Umbilical cord (tissue), 2 donors: Measurements from ENCODE around the gene HHATL. TPM values are rescaled to one million over a fixed set of nuclear protein-coding genes. Genes with fewer than 3 reads are reported as not detected.

Source experiments
- DNase-seq: peaks from one replicate; pipeline ENCODE4 v3.0.0-alpha.2; 2015; ENCODE audit warnings: low spot score
- total RNA-seq: library from RNA; depleted of rRNA; stranded (reverse); fragments of >200 nt; gene quantifications from one replicate; pipeline ENCODE4 v1.2.3, GENCODE V29; 2014; ENCODE audit warnings: low replicate concordance; ENCODE audit not compliant: insufficient read depth

The HHATL gene
- total RNA-seq, 1 donor from 2014 or later: not detected

DNA sequence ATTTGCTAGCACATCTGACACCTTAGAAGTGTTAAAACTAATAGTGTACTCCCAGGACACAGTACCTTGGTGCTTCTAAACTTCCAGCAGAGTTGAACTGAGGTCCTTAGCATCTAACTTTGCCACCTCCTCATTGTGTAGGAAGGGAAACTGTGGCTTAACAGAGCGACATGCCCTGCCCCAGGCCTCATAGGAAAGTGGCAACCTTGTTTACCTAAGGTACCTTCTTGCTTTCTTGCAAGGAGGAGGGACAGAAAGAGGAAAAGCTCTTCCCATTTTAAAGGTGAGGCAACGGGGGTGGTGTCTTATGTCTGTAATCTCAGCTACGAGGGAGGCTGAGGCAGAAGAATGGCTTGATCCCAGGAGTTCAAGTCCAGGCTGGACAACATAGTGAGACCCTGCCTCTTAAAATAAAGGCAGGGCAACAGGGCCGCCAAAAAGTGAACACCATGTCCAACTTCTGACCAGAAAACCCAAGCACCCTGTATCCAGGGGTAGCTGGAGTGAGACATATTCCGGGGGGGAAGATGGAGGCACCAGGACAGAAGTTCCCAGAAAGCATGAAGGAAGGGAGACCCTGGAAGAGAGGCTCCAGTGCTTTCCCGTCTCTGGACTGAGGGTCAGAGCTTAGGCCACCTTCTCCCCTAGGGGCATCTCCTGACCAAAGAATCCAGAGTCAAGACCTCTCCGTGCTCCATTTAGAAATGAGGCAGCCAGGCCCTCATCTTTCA, 17.8 kb downstream of the HHATL start:
- DNase-seq: no peak

DNA sequence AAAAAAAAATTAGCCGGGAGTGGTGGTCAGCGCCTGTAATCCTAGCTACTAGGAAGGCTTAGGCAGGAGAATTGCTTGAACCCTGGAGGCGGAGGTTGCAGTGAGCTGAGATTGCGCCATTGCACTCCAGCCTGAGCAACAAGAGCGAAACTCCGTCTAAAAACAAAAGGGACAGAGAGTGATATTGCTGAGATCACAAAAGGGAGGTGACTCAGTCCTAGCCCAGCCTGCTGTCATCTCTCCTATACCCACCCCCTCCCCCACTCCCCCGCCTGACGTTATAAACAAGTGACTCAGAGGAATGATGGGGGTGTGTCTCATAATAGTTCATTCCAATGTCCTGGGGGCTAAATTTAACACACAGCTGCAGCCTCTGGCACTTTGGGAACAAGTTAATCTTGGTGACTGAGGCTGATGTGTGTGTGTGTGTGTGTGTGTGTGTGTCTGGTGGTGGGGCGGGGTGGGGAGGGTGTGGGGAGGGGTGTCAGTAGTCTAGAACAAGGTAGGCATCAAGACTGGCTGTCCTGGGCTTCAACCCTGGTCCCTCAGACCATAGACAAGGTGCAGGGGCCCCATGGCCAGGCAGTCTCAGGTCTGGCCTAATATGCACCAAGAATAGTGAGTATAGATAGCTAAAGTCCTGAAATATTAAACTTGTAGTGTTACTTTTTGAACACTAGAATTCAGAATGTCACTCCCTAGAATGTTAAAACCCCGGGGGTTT, 18.6 kb downstream of the HHATL start:
- DNase-seq: peak; percentile 28

DNA sequence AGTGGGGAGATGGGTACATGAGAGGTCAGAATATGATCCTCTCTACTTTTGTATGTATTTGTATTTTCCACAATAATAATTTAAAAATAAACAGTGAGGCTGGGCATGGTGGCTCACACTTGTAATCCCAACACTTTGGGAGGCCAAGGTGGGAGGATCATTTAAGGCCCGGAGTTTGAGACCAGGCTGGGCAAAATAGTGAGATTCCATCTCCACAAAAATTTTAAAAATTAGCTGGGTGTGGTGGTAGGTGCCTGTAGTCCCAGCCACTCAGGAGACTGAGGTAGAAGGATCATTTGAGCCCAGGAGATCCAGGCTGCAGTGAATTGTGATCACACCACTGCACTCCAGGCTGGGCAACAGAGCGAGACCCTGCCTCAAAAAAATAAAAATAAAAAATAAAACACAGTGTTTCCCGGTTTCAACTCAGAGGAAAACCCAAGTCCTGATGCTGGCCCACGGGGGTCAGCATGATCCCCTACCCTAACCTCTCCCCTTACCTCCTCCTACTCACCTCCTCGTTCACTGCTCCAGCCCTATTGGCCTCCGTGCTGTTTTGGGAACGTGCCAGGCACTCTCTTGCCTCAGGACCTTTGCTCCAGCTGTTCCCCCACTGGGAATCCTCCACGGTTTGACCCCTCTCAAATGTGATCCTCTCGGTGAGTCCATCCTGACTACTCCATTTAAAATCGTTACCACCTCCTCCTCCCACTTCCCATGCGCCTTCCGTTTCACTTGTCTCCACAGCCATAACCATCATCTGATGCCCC, 20.1 kb downstream of the HHATL start:
- DNase-seq: no peak

DNA sequence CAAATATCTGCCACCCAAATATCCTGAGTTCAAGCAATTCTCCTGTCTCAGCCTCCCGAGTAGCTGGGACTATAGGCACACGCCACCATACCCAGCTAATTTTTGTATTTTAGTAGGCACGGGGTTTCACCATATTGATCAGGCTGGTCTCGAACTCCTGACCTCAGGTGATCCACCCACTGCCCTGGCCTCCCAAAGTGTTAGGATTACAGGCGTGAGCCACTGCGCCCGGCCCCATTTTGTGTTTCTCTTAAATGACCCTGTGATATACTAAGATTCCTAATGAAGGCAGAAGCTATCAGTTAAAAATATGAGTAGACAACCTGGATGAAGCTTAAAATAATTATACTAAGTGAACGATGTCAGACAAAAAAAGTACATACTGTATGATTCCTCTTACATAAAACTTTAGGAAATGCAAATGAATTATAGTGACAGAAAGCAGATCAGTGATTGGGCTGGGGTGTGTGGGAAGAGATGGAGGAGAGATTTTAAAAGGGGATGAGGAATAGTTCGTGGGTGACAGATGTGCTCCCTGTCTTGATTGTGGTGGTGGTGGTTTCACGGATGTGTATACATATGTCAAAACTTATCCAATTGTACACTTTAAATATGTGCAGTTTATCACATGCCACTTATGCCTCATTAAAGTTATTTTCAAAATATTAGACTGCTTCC, 21.1 kb downstream of the HHATL start:
- DNase-seq: no peak

DNA sequence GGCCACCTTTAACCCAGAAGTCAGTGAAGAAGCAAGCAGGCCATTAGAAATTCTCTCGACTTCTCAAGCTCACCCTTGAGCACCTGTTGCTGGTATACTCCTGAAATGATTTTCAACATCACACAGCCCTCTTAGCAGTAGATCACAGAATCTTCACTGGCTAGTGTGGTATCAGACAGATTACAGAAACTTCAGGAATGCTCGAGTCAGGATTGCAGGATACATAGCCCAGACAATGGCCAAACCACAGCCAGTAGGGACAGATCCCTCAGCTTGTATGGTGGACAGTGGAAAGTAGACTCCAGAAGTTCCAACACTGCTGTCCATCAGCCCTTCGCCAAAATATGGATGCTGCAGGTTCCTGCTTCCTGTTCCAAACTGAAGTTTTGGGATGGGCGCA, 21.8 kb downstream of the HHATL start:
- no peak for DNase-seq

DNA sequence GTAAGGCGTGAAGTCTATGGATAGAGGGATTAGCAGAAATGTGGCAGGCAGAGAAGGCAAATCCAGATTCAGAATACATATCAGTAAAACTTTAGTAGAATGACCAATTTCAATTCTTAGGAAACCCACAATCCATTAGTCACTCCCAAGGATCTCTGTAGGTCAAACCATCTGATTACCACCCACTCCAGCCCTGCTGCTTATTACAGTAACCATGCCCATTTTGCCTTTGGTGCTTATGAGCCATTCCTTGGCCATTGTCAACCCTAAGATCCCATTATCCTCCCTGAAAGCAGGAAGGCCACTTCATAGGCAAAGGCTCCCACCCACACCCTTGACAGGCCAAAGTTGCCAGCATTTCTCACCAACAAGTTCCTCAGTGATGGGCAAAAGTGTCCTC, 22.3 kb downstream of the HHATL start:
- no peak for DNase-seq

DNA sequence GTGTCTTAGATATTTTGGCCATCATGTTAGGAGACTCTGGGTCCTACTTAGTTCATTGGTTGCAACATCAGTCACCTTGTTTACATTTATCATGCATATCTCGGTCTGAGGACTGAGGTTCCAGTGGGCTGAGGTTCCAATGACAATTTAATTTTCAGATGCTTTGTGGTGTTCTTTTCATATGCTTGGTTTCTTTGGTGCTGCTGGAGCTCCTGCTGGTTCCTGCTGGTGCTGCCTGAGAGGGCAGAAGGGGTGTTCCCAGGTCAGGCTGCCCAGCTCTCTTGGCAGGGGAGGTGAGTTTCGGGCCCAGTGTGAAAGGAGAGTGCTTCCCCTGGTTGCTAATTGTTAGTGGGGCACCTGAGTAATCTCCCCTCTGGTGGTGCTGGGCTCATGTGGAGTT, 24.2 kb downstream of the HHATL start:
- no peak for DNase-seq

DNA sequence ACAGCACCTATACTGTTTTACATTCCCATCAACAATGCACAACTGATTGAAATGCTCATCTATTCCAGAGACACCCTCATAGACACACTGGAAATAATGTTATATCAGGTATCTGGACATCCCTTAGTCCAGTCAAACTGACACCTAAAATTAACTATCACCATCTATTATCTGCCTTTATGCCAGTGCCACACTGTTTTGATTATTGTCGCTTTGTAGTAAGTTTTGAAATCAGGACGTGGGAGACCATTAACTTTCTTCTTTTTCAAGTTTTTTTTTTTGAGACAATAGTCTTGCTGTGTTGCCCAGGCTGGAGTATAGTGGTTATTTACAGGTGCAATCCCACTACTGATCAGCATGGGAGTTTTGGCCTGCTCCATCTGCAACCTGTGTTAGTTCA, 26.7 kb downstream of the HHATL start:
- no peak for DNase-seq

DNA sequence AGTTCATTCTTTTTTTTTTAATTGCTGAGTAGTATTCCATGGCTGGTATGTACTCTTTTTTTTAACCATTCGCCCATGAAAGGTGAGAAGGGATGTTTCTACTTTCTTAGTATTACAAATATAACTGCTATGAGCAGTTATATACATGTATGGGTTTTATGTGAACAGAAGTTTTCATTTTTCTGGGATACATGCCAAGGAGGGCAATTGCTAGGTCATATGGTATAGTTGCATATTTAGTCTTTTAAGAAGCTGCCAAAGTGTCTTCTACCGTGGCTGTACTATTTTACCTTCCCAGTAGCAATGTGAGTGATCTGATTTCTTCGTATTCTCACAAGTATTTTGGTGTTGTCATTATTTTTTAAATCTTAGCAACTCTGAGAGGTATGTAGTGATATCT, 28.5 kb downstream of the HHATL start:
- DNase-seq: no peak

DNA sequence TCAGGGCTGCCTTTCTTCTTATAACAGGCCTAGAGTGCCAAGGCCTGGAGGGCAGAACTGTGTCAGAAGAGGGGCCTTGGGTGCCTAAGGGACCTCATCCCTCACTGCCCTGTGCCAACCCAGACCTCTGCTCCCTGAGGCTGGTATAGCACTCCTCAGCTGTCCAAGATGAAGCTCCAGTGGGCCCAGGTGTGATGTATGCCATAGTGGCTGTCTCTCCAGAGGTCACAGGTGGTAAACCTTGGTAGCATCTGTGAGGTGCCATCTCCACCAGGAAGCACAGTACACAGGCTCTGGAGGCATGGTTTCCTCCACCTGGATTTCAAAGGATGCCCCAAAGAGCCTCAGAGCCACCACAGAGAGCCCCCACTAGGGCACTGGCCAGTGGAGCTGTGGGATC, 29.5 kb downstream of the HHATL start:
- no peak for DNase-seq

DNA sequence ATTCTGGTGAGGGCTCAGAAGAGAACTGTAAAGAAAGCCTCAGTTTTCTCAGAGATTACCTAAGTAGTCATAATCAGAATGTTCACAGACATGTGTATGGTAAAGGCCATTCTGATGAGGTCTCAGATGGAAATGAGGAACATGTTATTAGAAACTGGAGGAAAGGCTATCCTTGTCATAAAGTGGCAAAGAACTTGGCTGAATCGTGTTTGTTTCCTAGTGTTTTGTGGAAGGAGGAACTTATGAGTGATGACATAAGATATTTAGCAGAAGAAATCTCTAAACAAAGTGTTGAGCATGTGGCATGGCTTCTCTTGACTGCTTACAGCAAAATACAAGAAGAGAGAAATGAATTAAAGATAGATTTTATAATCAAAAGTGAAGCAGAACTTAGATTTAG, 30.1 kb downstream of the HHATL start:
- DNase-seq: no peak

DNA sequence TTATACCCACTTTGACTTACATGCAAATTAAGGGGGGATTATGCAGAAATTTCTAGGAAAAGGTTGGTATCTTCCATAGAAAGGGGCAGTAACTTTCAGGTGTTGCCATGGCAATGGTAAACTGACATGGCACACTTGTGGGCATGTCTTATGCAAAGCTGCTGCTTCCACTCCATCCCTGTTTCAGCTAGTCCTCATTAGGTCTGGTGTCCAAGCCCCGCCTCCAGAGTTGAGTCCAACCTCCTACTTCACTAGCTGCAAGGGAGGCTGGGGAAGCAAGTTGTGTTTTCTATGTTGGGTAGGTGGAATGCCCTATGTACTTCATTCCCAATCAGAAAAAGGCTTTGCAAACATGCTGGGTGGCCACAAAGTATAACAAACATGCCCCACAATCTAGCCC, 31.9 kb downstream of the HHATL start:
- DNase-seq: no peak

DNA sequence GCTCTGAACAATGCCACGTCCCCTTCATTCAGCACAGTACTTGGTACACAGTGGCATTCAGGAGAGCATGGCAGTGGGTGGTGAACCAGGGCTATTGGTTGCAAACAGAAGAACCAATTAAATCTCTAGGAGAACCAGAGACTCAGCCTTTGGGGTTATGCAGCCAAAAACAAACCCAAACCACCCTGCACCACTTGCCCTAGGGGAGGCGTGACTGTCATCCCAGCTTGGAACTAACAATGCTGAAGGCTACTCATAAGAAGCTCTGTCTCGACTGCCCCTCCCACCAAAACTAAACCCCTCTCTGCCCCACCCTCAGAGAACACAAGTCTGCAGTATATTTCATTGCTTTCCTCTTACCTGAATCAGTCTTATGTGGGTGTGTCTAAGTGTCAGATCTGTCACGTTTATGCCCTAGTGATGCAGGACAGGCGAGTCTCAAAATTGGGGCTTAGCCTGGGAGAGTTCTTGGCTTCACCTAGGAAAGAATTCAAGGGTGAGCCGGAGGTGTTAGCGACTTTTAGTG, 32.5 kb downstream of the HHATL start:
- no peak for DNase-seq

DNA sequence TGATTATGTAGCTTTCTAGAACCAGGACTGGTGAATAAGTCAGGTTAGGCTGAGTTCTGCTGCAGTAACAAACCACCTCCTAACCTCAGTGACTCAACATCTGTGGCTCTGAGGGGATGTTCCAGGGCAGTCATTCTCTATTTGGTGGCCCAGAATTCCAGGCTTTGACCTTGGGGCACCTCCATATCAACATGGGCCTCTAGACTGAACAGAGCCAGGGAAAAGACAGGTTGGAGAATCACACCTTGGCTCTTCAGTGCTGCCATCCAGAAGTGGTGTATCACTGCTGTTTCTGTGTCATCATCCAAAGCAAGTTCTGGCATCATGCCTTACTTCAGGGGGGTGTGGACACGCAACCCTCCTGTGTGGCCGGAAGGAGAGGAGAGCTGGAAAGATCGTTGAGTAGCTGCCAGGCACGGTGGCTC, 33.8 kb downstream of the HHATL start:
- DNase-seq: no peak

DNA sequence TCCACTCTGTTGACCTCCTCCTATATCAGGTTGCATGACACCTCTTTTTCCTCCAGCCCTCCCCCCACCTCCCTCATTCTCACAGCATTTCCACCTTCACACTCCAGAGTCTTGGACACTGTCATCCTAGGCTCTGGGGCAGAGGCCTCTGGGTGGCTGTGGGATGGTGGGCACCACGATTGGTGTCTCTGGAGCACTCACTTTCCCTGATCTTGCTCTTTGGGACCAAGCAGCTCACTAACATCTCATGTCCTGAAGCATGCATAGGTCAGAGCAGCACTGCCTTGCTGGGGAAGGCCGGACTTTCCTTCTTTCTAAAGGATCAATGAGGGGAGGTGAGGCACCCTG, 34.2 kb downstream of the HHATL start:
- DNase-seq: no peak

DNA sequence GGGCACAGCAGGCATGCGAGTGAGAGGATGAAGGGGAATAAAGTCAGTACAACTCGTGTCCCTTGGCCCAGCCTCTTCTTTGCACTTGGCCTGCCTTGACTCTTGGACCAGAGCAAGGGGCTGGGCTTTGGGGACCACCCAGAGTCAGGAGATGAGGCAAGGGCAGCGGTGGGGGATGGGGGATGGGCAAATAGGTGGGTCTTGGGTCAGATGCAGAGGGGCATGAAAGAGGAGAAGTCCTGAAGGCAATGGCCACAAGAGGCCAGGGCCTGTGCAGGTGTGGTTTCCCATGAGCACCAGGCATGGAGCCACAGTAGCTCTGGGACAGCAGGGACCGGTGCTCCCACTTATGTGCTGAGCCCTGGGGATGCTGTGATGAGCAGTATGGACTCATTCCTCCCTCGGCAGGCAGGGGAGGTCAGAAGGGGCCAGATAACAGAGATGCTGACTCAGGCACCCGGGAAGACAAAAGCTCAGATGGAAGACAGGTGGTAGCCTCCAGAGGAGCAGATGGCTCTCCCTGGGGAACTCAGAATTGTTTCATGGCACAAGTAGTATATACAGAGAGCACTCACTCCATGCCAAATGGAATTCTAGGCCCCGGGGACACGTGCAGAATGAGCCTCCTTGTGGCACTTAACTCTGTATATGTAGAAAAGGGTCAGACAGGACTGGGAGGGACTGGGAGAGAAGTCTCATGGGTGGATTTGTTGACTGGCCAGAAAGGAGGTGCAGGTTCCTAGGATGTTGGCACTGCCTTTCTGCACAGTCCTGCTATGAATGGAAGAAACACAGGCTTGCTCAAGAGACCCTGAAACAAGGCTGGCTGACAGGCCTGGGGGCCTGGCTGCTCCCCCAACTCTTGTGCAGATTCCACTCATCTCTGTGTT, 34.8 kb downstream of the HHATL start:
- no peak for DNase-seq

DNA sequence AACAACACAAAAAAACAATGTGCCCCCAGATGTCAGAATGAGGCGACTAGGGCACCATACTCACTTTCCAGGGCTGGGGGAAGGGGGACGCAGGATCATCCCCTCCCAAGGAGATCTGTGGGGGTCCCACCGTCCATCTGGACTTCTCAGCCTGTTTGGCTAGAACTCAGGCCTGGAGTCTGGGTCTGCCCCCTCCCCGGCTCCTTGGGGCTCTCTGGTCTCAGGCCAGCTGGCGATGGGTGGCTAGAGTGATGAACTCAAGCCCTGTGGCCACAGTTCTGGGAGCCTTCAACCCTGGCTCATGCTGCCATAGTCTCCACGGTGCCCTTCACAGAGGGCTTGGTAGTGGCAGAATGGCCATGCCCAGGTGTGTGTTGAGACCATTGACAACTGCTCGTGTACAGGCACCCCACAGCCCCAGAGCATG, 35.5 kb downstream of the HHATL start:
- no peak for DNase-seq

DNA sequence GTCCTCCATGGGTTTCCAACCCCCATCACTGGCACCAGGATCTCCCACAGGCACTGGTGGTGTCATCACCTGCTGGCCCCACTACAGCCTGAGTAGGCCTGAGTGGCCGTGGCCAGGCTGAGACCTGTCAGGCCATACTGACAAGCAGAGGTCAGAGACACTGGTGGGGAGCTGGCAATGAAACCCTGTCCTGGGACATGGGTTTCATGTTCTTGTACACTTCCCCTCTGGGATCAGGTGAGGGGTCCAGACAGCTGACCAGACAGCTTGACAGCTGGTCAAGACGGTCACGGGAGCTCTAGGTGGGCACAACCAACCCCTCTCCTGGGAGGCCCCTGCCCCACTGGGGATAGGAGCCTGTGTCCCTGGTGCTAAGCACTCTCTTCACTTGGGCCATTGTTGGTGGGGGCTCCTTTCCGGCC, 36.0 kb downstream of the HHATL start:
- DNase-seq: no peak

DNA sequence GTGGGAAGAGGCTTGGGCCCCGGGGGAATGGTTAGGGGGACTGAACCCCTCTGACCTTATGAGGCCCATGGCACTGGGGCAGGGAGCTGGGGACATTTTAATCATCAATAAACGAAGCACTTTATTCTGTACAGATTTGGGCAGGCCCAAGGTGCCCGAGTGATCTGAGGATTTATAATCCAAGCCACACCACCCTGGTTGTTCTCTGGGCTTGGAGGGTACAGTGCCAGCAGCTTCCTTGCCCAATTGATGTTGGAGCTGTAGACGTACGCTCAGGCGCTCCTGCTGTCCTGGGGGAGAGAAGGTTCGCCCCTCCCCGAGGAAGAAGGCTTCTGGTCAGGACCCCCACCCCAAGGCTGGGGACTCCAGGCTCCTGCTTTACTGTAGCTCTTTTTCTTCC, 36.6 kb downstream of the HHATL start:
- DNase-seq: no peak

DNA sequence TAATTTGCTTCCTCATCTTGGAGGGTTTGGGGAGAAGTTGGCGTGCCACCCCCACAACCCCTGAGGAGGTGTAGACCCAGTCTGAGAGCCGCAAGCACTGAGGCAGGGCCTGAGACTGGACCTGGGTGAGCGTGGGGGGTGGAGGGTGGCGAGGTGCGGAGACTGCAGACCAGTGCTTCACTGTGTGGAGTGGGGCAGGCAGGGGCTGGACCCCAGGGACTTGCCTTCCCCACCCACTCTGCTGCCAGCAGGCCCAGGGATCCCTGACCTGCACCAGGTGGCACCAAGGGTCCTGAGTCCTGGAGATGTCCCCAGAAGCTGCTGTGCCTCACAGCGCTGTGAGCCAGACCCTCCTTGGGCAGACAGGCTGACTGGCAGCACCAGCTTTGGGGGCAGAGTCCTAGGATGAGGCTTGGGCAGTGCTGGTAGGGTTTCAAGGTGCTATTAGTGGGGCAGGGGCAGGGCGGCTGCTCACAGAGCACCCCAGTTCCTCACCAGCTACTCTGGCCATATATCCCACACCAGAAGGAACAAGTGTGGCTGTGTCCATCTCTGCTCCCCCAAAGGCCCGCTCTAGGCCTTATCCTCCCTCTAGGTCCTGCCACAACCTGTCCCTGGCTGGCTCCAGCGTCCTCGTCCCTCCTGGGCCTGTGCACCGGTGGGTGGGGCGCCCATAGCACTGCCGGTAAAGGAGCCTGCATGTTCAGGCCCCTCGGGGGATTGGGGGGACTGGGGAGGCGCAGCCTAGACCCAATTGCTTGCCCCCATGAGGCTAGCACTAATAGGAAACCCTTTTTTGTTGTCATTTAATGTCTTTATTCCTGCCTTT, 37.3 kb downstream of the HHATL start:
- no peak for DNase-seq
